ENCODE results near the gene HMGB4.

GRCh38 chr1:33878392-33878791 is 14.5 kb downstream of the HMGB4 start:
- TF ChIP-seq CTCF (conservative IDR thresholded peaks at IDR 0.05; ENCODE audit: low read depth, low read length) (no peak), CEBPB (IDR thresholded peaks at IDR 0.05; ENCODE audit: low read depth, low read length) (no peak), RFX5 (IDR thresholded peaks at IDR 0.05; ENCODE audit: low read depth, low read length) (no peak), BHLHE40 (IDR thresholded peaks at IDR 0.05; ENCODE audit: low read depth, low read length) (no peak), RCOR1 (IDR thresholded peaks at IDR 0.05; ENCODE audit: insufficient replicate concordance, low read length) (no peak), RAD21 (IDR thresholded peaks at IDR 0.05; ENCODE audit: low read length) (no peak), POLR2A (IDR thresholded peaks at IDR 0.05; ENCODE audit: low read depth, low read length) (no peak), MAZ (IDR thresholded peaks at IDR 0.05; ENCODE audit: borderline replicate concordance, low read depth, low read length) (no peak), MXI1 (IDR thresholded peaks at IDR 0.05; ENCODE audit: borderline replicate concordance, low read depth, low read length) (no peak), USF2 (IDR thresholded peaks at IDR 0.05; ENCODE audit: low read depth, low read length) (no peak), FOS (IDR thresholded peaks at IDR 0.05; ENCODE audit: low read depth, low read length) (no peak)
